B cell (primary cell): ENCODE results near the gene PADI3. TPM values are rescaled to one million over a fixed set of nuclear protein-coding genes. Genes with fewer than 3 reads are reported as not detected.

Experiments
- ATAC-seq: fragments of 200-7000 bp; cut with Tn5 transposase; one replicate; pipeline ENCODE4 v1.10.0; 2021; ENCODE audit warnings: low read depth, mild to moderate bottlenecking, moderate number of reproducible peaks, moderate library complexity
- CTCF ChIA-PET: fragments of 350-600 bp; sonication (Branson Sonifier 250); formaldehyde crosslinking; loops from one replicate; lab custom pipeline; 2021; ENCODE audit warnings: antibody characterized with exemption, inconsistent platforms; lab: Charles Lee
- POLR2A ChIA-PET: fragments of 350-600 bp; sonication (Branson Sonifier 250); formaldehyde crosslinking; loops from one replicate; lab custom pipeline; 2021; ENCODE audit warnings: antibody characterized with exemption; lab: Charles Lee
- DNase-seq: peaks from one replicate; pipeline ENCODE4 v3.0.0; 2013
- H2AFZ ChIP-seq: 2 replicates; pipeline ENCODE4 v1.6.1; 2012; ENCODE audit warnings: mild to moderate bottlenecking, low read depth, low read length; ENCODE audit not compliant: insufficient read depth, poor library complexity, severe bottlenecking
- H3K27ac ChIP-seq, 2 donors: 1 replicate in 1 of 2; 2 replicates in 1 of 2; pipeline ENCODE4 v1.5.1; 2012 to 2013; ENCODE audit warnings: low read length in 2 of 2, mild to moderate bottlenecking in 2 of 2, moderate library complexity in 1 of 2
- H3K27me3 ChIP-seq, 4 experiments: fragments of 200-600 bp in 1 of 4; sonication (generic) in 1 of 4; replicated peaks in 1 of 4; 1 replicate in 2 of 4; 2 replicates in 2 of 4; pipeline versions ENCODE4 v1.6.1 to v1.7.0; 2013 to 2016; ENCODE audit warnings: low read length in 3 of 4, mild to moderate bottlenecking in 2 of 4, mixed read lengths in 1 of 4, moderate library complexity in 1 of 4; ENCODE audit not compliant: insufficient read depth in 4 of 4, control insufficient read depth in 3 of 4; ENCODE audit errors: control extremely low read depth in 1 of 4
- H3K36me3 ChIP-seq, 2 experiments: replicated peaks in 1 of 2; 1 replicate in 1 of 2; 2 replicates in 1 of 2; pipeline versions ENCODE4 v1.6.1 to v1.7.1; 2013; ENCODE audit warnings: low read length in 1 of 2; ENCODE audit not compliant: insufficient read depth in 2 of 2, control insufficient read depth in 1 of 2; ENCODE audit errors: control extremely low read depth in 1 of 2, extremely low read depth in 1 of 2
- H3K4me1 ChIP-seq, 2 donors: fragments of 200-600 bp in 1 of 2; sonication (generic) in 1 of 2; 1 replicate in 1 of 2; 2 replicates in 1 of 2; pipeline versions ENCODE4 v1.5.1 to v1.6.1; 2013 to 2017; ENCODE audit warnings: low read length in 2 of 2; ENCODE audit not compliant: control insufficient read depth in 2 of 2, insufficient read depth in 2 of 2
- H3K4me2 ChIP-seq: replicated peaks from 2 replicates; pipeline ENCODE3; 2012; ENCODE audit warnings: mild to moderate bottlenecking, low read depth, low read length; ENCODE audit not compliant: poor library complexity, severe bottlenecking
- H3K4me3 ChIP-seq, 5 experiments: fragments of 200-600 bp in 1 of 5; sonication (generic) in 1 of 5; 1 replicate in 3 of 5; 2 replicates in 2 of 5; pipeline versions ENCODE4 v1.5.1 to v1.7.0; 2011 to 2016; ENCODE audit warnings: low read length in 4 of 5, mild to moderate bottlenecking in 4 of 5, low read depth in 2 of 5, control low read depth in 1 of 5, moderate library complexity in 1 of 5; ENCODE audit not compliant: insufficient read depth in 1 of 5; ENCODE audit errors: control extremely low read depth in 1 of 5, extremely low read depth in 1 of 5
- H3K79me2 ChIP-seq: fragments of 200-600 bp; sonication (generic); one replicate; pipeline ENCODE4 v1.6.0; 2016; ENCODE audit warnings: low read length; ENCODE audit not compliant: control insufficient read depth, insufficient read depth
- H3K9ac ChIP-seq: fragments of 200-600 bp; sonication (generic); 2 replicates; pipeline ENCODE4 v1.6.1; 2017; ENCODE audit warnings: mild to moderate bottlenecking, low read length, moderate library complexity
- H3K9me3 ChIP-seq, 3 donors: one replicate each; pipeline versions ENCODE4 v1.6.1 to v1.7.1; 2013; ENCODE audit warnings: low read length in 2 of 3; ENCODE audit not compliant: control insufficient read depth in 2 of 3, insufficient read depth in 1 of 3; ENCODE audit errors: control extremely low read depth in 1 of 3
- H4K20me1 ChIP-seq: 2 replicates; pipeline ENCODE4 v1.6.0; 2012; ENCODE audit warnings: mild to moderate bottlenecking, low read length; ENCODE audit not compliant: insufficient read depth, control insufficient read depth, poor library complexity, severe bottlenecking
- H3K27ac Mint-ChIP-seq: one replicate; pipeline ENCODE4 v1.8.0; 2021; ENCODE audit warnings: mixed read lengths
- H3K27me3 Mint-ChIP-seq: one replicate; pipeline ENCODE4 v1.8.0; 2021; ENCODE audit warnings: mixed read lengths
- H3K4me1 Mint-ChIP-seq: one replicate; pipeline ENCODE4 v1.8.0; 2021; ENCODE audit warnings: mixed read lengths
- H3K4me3 Mint-ChIP-seq: one replicate; pipeline ENCODE4 v1.8.0; 2021; ENCODE audit warnings: mixed read lengths
- H3K9me3 Mint-ChIP-seq: one replicate; pipeline ENCODE4 v1.8.0; 2022; ENCODE audit warnings: mixed read lengths; ENCODE audit not compliant: insufficient read depth
- CTCF ChIP-seq: fragments of 200-600 bp; IDR thresholded peaks from one replicate; pipeline ENCODE4 v1.8.0; 2022; ENCODE audit warnings: antibody characterized with exemption, mild to moderate bottlenecking
- EZH2 ChIP-seq: IDR thresholded peaks from 2 replicates; pipeline ENCODE4 v1.6.1; 2012; ENCODE audit warnings: borderline replicate concordance, low read depth, mild to moderate bottlenecking, moderate library complexity, low read length; ENCODE audit not compliant: insufficient read depth, poor library complexity, severe bottlenecking
- WGBS: methylation state at CpG from one replicate; pipeline ENCODE4 v1.1.5; 2013; ENCODE audit warnings: missing lambda C conversion rate; ENCODE audit not compliant: insufficient coverage; 5-methylcytosine and 5-hydroxymethylcytosine counted together
- intact Hi-C: fragments of 100-400 bp; cut with micrococcal nuclease; formaldehyde crosslinking; loops from one replicate; pipeline ENCODE4 v1.10.0; 2022
- polyA plus RNA-seq: library from polyadenylated mRNA; depleted of rRNA; stranded (reverse); fragments of >200 nt; gene quantifications from 2 replicates; pipeline ENCODE4 v1.2.3, GENCODE V29; 2012
- total RNA-seq, 2 donors: library from RNA; stranded (reverse); fragments of 120-200 nt in 1 of 2; gene quantifications; 1 replicate in 1 of 2; 2 replicates in 1 of 2; pipeline versions ENCODE4 v1.2.3 to v1.2.4, GENCODE V29; 2013 to 2022

The PADI3 gene
- total and polyA plus RNA-seq, 2 donors (not counting 1 experiment from before 2014, with no cell fraction given): not detected

GRCh38 chr1:17243274-17243673, 5.6 kb upstream of the PADI3 start:
- Histone ChIP-seq H3K4me2 (no peak overlapping the region), H3K27me3 (peaks cover 0 to 2% (median 0%) of the 10 kb centered on the region in 4 experiments), H4K20me1 (no peaks in the 10 kb centered on the region), H3K79me2 (no peaks in the 10 kb centered on the region), H3K4me1 (no peaks in the 10 kb centered on the region), H3K36me3 (no peaks in the 10 kb centered on the region), H3K9ac (no peak overlapping the region), H3K27ac (no peak overlapping the region), H2AFZ (no peak overlapping the region), H3K9me3 (no peaks in the 10 kb centered on the region), H3K4me3 (no peak overlapping the region)
- Mint-ChIP-seq H3K27ac (no peak overlapping the region), H3K27me3 (peaks cover 9% of the 10 kb centered on the region), H3K4me3 (no peak overlapping the region), H3K9me3 (no peaks in the 10 kb centered on the region), H3K4me1 (no peaks in the 10 kb centered on the region)
- ATAC-seq (no peak), DNase-seq (no peak)
- no CpG with 5 or more reads among the region's 1 CpG for WGBS
- CTCF ChIA-PET: no interaction called here
- no peak for TF ChIP-seq CTCF
- TF ChIP-seq EZH2: no peak
- POLR2A ChIA-PET: no interaction called here
- intact Hi-C loops: no loop called here

GRCh38 chr1:17244821-17245740, 3.8 kb upstream of the PADI3 start:
- H3K9me3 Mint-ChIP-seq: no peaks in the 10 kb centered on the region
- H3K27me3 Mint-ChIP-seq: peaks cover 9% of the 10 kb centered on the region
- ChIA-PET POLR2A (no interaction called here), CTCF (interaction anchor here (1.8 to 3.2 kb wide), 2 partner anchors 8 to 120 kb away, joined by 8 to 13 read pairs; no protein-coding TSS in a partner anchor)
- intact Hi-C loops: no loop called here
- H3K27ac ChIP-seq: no peak overlapping the region
- DNase-seq: no peak
- H3K4me3 Mint-ChIP-seq: no peak overlapping the region
- H3K4me1 Mint-ChIP-seq: no peaks in the 10 kb centered on the region
- H3K27me3 ChIP-seq: peaks cover 0 to 2% (median 0%) of the 10 kb centered on the region in 4 experiments
- H3K4me1 ChIP-seq: no peaks in the 10 kb centered on the region
- H3K4me3 ChIP-seq: no peak overlapping the region
- no peak overlapping the region for H3K27ac Mint-ChIP-seq
- no peaks in the 10 kb centered on the region for H4K20me1 ChIP-seq
- no peak for ATAC-seq
- H3K36me3 ChIP-seq: no peaks in the 10 kb centered on the region
- H3K9me3 ChIP-seq: no peaks in the 10 kb centered on the region
- no peak for TF ChIP-seq EZH2
- no peak for TF ChIP-seq CTCF
- 81% methylated on average over 14 of the region's 14 CpGs for WGBS
- H3K9ac ChIP-seq: no peak overlapping the region
- no peaks in the 10 kb centered on the region for H3K79me2 ChIP-seq
- no peak overlapping the region for H2AFZ ChIP-seq
- H3K4me2 ChIP-seq: no peak overlapping the region
